Breast epithelium (tissue), 3 donors: ENCODE data around the gene TM6SF1.

Source experiments
- POLR2A ChIP-seq: fragments of 450-650 bp; IDR thresholded peaks from one replicate; pipeline ENCODE4 v1.6.1; 2016; ENCODE audit warnings: antibody characterized with exemption, mild to moderate bottlenecking, moderate library complexity
- TF ChIP-seq, protein P1 (sequence below), 3 donors: fragments of 450-650 bp; IDR thresholded peaks; one replicate each; pipeline ENCODE4 v1.5.1; 2016 to 2017; ENCODE audit warnings: antibody characterized with exemption in 3 of 3, mild to moderate bottlenecking in 3 of 3, moderate library complexity in 3 of 3

DNA sequence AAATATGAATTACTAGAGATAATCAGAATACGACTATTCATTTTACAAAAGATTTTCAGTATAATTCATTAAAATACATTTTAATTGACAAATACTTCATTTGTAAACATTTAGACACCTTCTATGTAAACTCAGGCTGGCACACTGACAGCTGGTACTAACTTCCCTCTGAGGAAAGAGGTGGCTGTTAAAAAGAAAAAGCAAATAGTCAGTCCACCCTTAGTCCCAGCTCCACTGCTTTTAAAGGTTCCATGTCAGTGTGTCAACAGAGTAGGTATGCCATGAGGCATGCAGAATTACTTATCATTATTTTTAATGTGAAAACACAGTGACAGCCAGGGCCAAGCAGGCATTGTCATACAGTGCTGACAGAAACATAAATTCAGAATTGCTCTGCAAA, 16.1 kb downstream of the TM6SF1 start:
- TF ChIP-seq POLR2A, result no peak
- TF ChIP-seq, protein P1, sequence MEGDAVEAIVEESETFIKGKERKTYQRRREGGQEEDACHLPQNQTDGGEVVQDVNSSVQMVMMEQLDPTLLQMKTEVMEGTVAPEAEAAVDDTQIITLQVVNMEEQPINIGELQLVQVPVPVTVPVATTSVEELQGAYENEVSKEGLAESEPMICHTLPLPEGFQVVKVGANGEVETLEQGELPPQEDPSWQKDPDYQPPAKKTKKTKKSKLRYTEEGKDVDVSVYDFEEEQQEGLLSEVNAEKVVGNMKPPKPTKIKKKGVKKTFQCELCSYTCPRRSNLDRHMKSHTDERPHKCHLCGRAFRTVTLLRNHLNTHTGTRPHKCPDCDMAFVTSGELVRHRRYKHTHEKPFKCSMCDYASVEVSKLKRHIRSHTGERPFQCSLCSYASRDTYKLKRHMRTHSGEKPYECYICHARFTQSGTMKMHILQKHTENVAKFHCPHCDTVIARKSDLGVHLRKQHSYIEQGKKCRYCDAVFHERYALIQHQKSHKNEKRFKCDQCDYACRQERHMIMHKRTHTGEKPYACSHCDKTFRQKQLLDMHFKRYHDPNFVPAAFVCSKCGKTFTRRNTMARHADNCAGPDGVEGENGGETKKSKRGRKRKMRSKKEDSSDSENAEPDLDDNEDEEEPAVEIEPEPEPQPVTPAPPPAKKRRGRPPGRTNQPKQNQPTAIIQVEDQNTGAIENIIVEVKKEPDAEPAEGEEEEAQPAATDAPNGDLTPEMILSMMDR (IDR thresholded peaks at IDR 0.05), result no peak
